Testis (tissue), 2 donors: ENCODE data around the gene CLEC10A.
"Not testable (repeated sequence)": the region's sequence is repeated elsewhere in the genome, so short reads cannot be mapped to it uniquely, and the experiment has no call there.

ENCODE experiments used
- POLR2A ChIP-seq: fragments of 450-650 bp; IDR thresholded peaks from one replicate; pipeline ENCODE4 v1.6.1; 2017; ENCODE audit warnings: antibody characterized with exemption, mild to moderate bottlenecking, moderate library complexity
- TF ChIP-seq, protein P1 (sequence below), 3 experiments: fragments of 450-650 bp in 2 of 3; fragments of 200-600 bp in 1 of 3; sonication (generic) in 1 of 3; IDR thresholded peaks; one replicate each; pipeline ENCODE4 v1.5.1; 2016 to 2019; ENCODE audit warnings: antibody characterized with exemption in 3 of 3, mild to moderate bottlenecking in 2 of 3, moderate library complexity in 1 of 3

DNA sequence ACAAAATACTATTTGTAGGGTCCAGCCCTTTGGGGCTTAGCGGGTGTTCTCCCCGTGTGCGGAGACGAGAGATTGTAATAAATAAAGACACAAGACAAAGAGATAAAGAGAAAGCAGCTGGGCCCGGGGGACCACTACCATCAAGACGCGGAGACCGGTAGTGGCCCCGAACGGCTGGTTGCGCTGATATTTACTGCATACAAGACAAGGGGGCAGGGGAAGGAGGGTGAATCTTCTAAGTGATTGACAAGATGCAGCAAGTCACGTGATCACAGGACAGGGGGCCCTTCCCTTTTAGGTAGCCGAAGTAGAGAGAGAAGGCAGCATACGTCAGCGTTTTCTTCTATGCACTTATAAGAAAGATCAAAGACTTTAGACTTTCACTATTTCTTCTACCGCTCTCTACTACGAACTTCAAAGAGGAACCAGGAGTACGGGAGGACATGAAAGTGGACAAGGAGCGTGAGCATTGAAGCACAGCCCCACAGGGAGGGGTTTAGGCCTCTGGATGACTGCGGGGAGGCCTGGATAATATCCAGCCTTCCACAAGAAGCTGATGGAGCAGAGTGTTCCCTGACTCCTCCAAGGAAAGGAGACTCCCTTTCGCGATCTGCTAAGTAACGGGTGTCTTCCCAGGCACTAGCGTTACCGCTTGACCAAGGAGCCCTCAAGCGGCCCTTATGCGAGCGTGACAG lies 11.4 kb upstream of the CLEC10A start:
- TF ChIP-seq POLR2A = not testable (repeated sequence)
- TF ChIP-seq, protein P1, sequence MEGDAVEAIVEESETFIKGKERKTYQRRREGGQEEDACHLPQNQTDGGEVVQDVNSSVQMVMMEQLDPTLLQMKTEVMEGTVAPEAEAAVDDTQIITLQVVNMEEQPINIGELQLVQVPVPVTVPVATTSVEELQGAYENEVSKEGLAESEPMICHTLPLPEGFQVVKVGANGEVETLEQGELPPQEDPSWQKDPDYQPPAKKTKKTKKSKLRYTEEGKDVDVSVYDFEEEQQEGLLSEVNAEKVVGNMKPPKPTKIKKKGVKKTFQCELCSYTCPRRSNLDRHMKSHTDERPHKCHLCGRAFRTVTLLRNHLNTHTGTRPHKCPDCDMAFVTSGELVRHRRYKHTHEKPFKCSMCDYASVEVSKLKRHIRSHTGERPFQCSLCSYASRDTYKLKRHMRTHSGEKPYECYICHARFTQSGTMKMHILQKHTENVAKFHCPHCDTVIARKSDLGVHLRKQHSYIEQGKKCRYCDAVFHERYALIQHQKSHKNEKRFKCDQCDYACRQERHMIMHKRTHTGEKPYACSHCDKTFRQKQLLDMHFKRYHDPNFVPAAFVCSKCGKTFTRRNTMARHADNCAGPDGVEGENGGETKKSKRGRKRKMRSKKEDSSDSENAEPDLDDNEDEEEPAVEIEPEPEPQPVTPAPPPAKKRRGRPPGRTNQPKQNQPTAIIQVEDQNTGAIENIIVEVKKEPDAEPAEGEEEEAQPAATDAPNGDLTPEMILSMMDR (IDR thresholded peaks at IDR 0.05) = not testable (repeated sequence)
